ENCODE measurements around the gene PNLDC1.

The PNLDC1 gene

GRCh38 chr6:159852877-159853276, 52.8 kb downstream of the PNLDC1 start:
- no peak for DNase-seq

- DNase-seq: no peak
Measured at GRCh38 chr6:159853754-159854153, 53.7 kb downstream of the PNLDC1 start.

- DNase-seq: no peak
Measured at GRCh38 chr6:159854959-159855358, 54.9 kb downstream of the PNLDC1 start.

GRCh38 chr6:159858259-159858658, 58.2 kb downstream of the PNLDC1 start:
- no peak for DNase-seq

- DNase-seq: no peak
Measured at GRCh38 chr6:159860482-159860881, 60.4 kb downstream of the PNLDC1 start.

GRCh38 chr6:159862103-159862502, 62.0 kb downstream of the PNLDC1 start:
- no peak for DNase-seq

- peak; percentile 91 for DNase-seq
Measured at GRCh38 chr6:159863341-159863740, 63.3 kb downstream of the PNLDC1 start.

GRCh38 chr6:159865226-159865920, 65.3 kb downstream of the PNLDC1 start:
- no peak for DNase-seq

GRCh38 chr6:159866286-159867247, 66.5 kb downstream of the PNLDC1 start:
- DNase-seq: no peak
